K562 (cell line): ENCODE results near the gene FA2H. TPM values are rescaled to one million over a fixed set of nuclear protein-coding genes. Genes with fewer than 3 reads are reported as not detected.
"Not testable (repeated sequence)": the region's sequence is repeated elsewhere in the genome, so short reads cannot be mapped to it uniquely, and the experiment has no call there.

Experiments
- ATAC-seq: fragments of 200-7000 bp; cut with Tn5 transposase; 3 replicates; pipeline ENCODE4 v1.9.1; 2020; ENCODE audit warnings: moderate library complexity
- BruUV-seq: library from RNA; stranded (reverse); fragments of 400-500 nt; replicated peaks from 2 replicates; lab custom pipeline; 2021; lab: Mats Ljungman, UMichigan
- CTCF ChIA-PET: fragments of 300-600 bp; formaldehyde crosslinking; extraction: SDS; loops from one replicate; lab custom pipeline; 2021; ENCODE audit warnings: low intra/inter-chr PET ratio; lab: Yijun Ruan, JAX
- POLR2A ChIA-PET: fragments of 300-600, 350-650 bp; sonication (Branson Sonifier 250); formaldehyde crosslinking; extraction: SDS; loops from one replicate; lab custom pipeline; 2021; ENCODE audit warnings: antibody characterized with exemption, inconsistent platforms; lab: Yijun Ruan, JAX
- DNase-seq, 4 experiments: peaks; one replicate each; pipeline versions ENCODE4 v3.0.0 to v3.0.0-alpha.2; 2011 to 2018; ENCODE audit warnings: low spot score in 3 of 4, mixed read lengths in 3 of 4; ENCODE audit errors: extremely low read depth in 1 of 4
- FAIRE-seq: peaks from 2 replicates; lab custom pipeline; 2011; peaks lifted over from hg19 to GRCh38; lab: Jason Lieb, UNC
- H2AFZ ChIP-seq: 2 replicates; pipeline ENCODE4 v1.6.0; 2011; ENCODE audit warnings: low read depth, low read length, control low read depth, inconsistent platforms
- H3K27ac ChIP-seq: fragments of 200-600 bp; 3 replicates; pipeline ENCODE4 v1.8.0; 2011; ENCODE audit warnings: low read depth, mild to moderate bottlenecking, control low read depth, inconsistent platforms, low read length, moderate library complexity, mixed read lengths; ENCODE audit errors: extremely low read depth
- H3K27me3 ChIP-seq, 2 experiments: fragments of 300-600 bp in 1 of 2; 2 replicates in 1 of 2; 3 replicates in 1 of 2; pipeline versions ENCODE4 v1.6.0 to v1.8.0; 2011; ENCODE audit warnings: inconsistent platforms in 2 of 2, low read length in 2 of 2, mild to moderate bottlenecking in 1 of 2, mixed read lengths in 1 of 2, moderate library complexity in 1 of 2; ENCODE audit not compliant: control insufficient read depth in 2 of 2, insufficient read depth in 2 of 2
- H3K36me3 ChIP-seq: fragments of 300-600 bp; 3 replicates; pipeline ENCODE4 v1.8.0; 2011; ENCODE audit warnings: mild to moderate bottlenecking, low read length, inconsistent platforms; ENCODE audit not compliant: control insufficient read depth, insufficient read depth
- H3K4me1 ChIP-seq, 2 experiments: fragments of 200-600 bp in 1 of 2; replicated peaks in 1 of 2; 2 replicates in 1 of 2; 3 replicates in 1 of 2; pipeline versions ENCODE4 v1.5.1 to v1.8.0; 2011; ENCODE audit warnings: inconsistent platforms in 2 of 2, low read length in 2 of 2, mild to moderate bottlenecking in 1 of 2, mixed read lengths in 1 of 2, moderate library complexity in 1 of 2; ENCODE audit not compliant: control insufficient read depth in 2 of 2, insufficient read depth in 2 of 2
- H3K4me2 ChIP-seq: 2 replicates; pipeline ENCODE4 v1.6.1; 2011; ENCODE audit warnings: low read length, control low read depth, inconsistent platforms, mixed read lengths; ENCODE audit not compliant: insufficient read depth
- H3K4me3 ChIP-seq: fragments of 200-600 bp; sonication (generic), shearing (Covaris generic); 2 replicates; pipeline ENCODE4 v1.5.1; 2016; ENCODE audit warnings: control low read depth, inconsistent platforms
- H3K79me2 ChIP-seq: fragments of 200-600 bp; 3 replicates; pipeline ENCODE4 v1.8.0; 2011; ENCODE audit warnings: low read length, inconsistent platforms; ENCODE audit not compliant: control insufficient read depth, insufficient read depth
- H3K9ac ChIP-seq, 2 experiments: 2 replicates each; pipeline versions ENCODE4 v1.6.0 to v1.6.1; 2011; ENCODE audit warnings: low read depth in 2 of 2, low read length in 2 of 2, control low read depth in 1 of 2, inconsistent platforms in 1 of 2, mild to moderate bottlenecking in 1 of 2, mixed read lengths in 1 of 2; ENCODE audit not compliant: insufficient read depth in 1 of 2
- H3K9me1 ChIP-seq: one replicate; pipeline ENCODE4 v1.6.0; 2011; ENCODE audit warnings: inconsistent platforms, mild to moderate bottlenecking, low read length, moderate library complexity; ENCODE audit not compliant: control insufficient read depth, insufficient read depth
- H3K9me3 ChIP-seq: replicated peaks from 2 replicates; pipeline ENCODE4 v1.5.1; 2011; ENCODE audit warnings: low read depth, low read length, inconsistent platforms; ENCODE audit not compliant: control insufficient read depth, insufficient read depth
- H4K20me1 ChIP-seq: replicated peaks from 2 replicates; pipeline ENCODE4 v1.6.1; 2011; ENCODE audit warnings: low read length, inconsistent platforms, mixed read lengths; ENCODE audit not compliant: control insufficient read depth, insufficient read depth
- CC2D1A ChIP-seq: fragments of 450-650 bp; IDR thresholded peaks from 2 replicates; pipeline ENCODE4 v1.6.1; 2017; ENCODE audit warnings: mild to moderate bottlenecking
- IRF2 ChIP-seq: sonication (generic); formaldehyde crosslinking; IDR thresholded peaks from 2 replicates; pipeline ENCODE4 v1.8.1; 2022; ENCODE audit warnings: mild to moderate bottlenecking, missing genetic modification reagents
- POU5F1 ChIP-seq: fragments of 150-350 bp; IDR thresholded peaks from 2 replicates; pipeline ENCODE4 v1.6.1; 2014; ENCODE audit warnings: borderline replicate concordance, low read length, low read depth, mild to moderate bottlenecking; ENCODE audit not compliant: partially characterized antibody
- RAD21 ChIP-seq, 2 experiments: fragments of 250-450 bp in 1 of 2; fragments of 450-650 bp in 1 of 2; sonication (Bioruptor Pico) in 1 of 2; formaldehyde crosslinking in 1 of 2; IDR thresholded peaks in 1 of 2; conservative IDR thresholded peaks in 1 of 2; 2 replicates each; pipeline versions ENCODE4 v1.4.0 to v1.8.0; 2020 to 2022; ENCODE audit warnings: mild to moderate bottlenecking in 2 of 2, moderate library complexity in 1 of 2
- RFX1 ChIP-seq: fragments of 450-650 bp; IDR thresholded peaks from 2 replicates; pipeline ENCODE4 v1.6.1; 2016; ENCODE audit warnings: mild to moderate bottlenecking, moderate library complexity
- SMARCA5 ChIP-seq: fragments of 450-650 bp; IDR thresholded peaks from 2 replicates; pipeline ENCODE4 v1.6.1; 2016
- TGIF2 ChIP-seq: sonication (generic); formaldehyde crosslinking; IDR thresholded peaks from 2 replicates; pipeline ENCODE4 v1.8.1; 2022; ENCODE audit warnings: mild to moderate bottlenecking, missing genetic modification reagents, moderate library complexity
- U2AF2 ChIP-seq: fragments of 200-400 bp; formaldehyde crosslinking; optimal IDR thresholded peaks from 2 replicates; pipeline ENCODE3; 2017; ENCODE audit warnings: low read depth, mild to moderate bottlenecking, low read length
- USF2 ChIP-seq: sonication (generic); formaldehyde crosslinking; IDR thresholded peaks from 2 replicates; pipeline ENCODE4 v1.5.0; 2020; ENCODE audit warnings: missing genetic modification reagents
- ZNF445 ChIP-seq: fragments of 250-450 bp; sonication (Bioruptor Pico); IDR thresholded peaks from 2 replicates; pipeline ENCODE4 v1.4.0; 2020; ENCODE audit warnings: low read depth, mild to moderate bottlenecking, moderate library complexity
- ZNF561 ChIP-seq: fragments of 450-650 bp; formaldehyde crosslinking; conservative IDR thresholded peaks from 2 replicates; pipeline ENCODE4 v1.4.0; 2020; ENCODE audit warnings: mild to moderate bottlenecking, moderate library complexity
- ZNF830 ChIP-seq: fragments of 250-450 bp; sonication (Bioruptor Pico); IDR thresholded peaks from 2 replicates; pipeline ENCODE4 v1.5.0; 2021; ENCODE audit warnings: mild to moderate bottlenecking
- WGBS: fragments of 100-300 bp; shearing (Covaris generic); methylation state at CpG from one replicate; pipeline ENCODE4 v1.1.6; 2016; ENCODE audit warnings: low coverage, mixed read lengths; ENCODE audit not compliant: insufficient coverage; ENCODE audit errors: missing lambda C conversion rate; 5-methylcytosine and 5-hydroxymethylcytosine counted together
- in situ Hi-C: fragments of 300-500 bp; cut with MboI; formaldehyde crosslinking; loops from 4 replicates; pipeline ENCODE4 v1.15.0; 2018; ENCODE audit warnings: inconsistent platforms, mixed read lengths
- intact Hi-C: fragments of 100-400 bp; cut with micrococcal nuclease; formaldehyde crosslinking; loops from 2 replicates; pipeline ENCODE4 v1.14.2; 2022
- polyA plus RNA-seq, 8 experiments: library from polyadenylated mRNA; depleted of rRNA in 4 of 8; stranded (reverse) in 5 of 8; unstranded in 3 of 8; fragments of >200 nt; fragmentation: Nextera tagmentation in 2 of 8; fragmentation: Illumina TruSeq in 1 of 8; extraction: Ambion mirVana in 2 of 8; extraction: Trizol in 1 of 8; gene quantifications; 2 replicates each; pipeline versions ENCODE4 v1.2.1 to v1.2.3, GENCODE V29; 2011 to 2014; ENCODE audit warnings: inconsistent platforms in 1 of 8, missing spikeins in 1 of 8
- total RNA-seq, 7 experiments: library from RNA; depleted of rRNA in 6 of 7; stranded (reverse); fragments of >200 nt in 6 of 7; fragmentation: Illumina TruSeq in 2 of 7; extraction: Trizol in 2 of 7; gene quantifications; 2 replicates each; pipeline versions ENCODE4 v1.2.1 to v1.2.3, GENCODE V29; 2011 to 2021; ENCODE audit warnings: low replicate concordance in 1 of 7

The FA2H gene
- total and polyA plus RNA-seq, 9 of the 15 experiments (the other 6 are each of a cell fraction or from before 2014, with no cell fraction given): not detected

- CTCF ChIA-PET: interaction anchor here (0.6 kb wide), 1 partner anchor 19 kb away, joined by 4 read pairs; no protein-coding TSS in a partner anchor
- no peaks in the 10 kb centered on the region for H4K20me1 ChIP-seq
- no peak overlapping the region for H2AFZ ChIP-seq
- no peaks in the 10 kb centered on the region for H3K79me2 ChIP-seq
- peaks cover 0 to 6% of the 10 kb centered on the region in 2 experiments; a peak in 2 of 5 replicates for H3K4me1 ChIP-seq
- H3K9me3 ChIP-seq: no peaks in the 10 kb centered on the region
- FAIRE-seq (no peak), ATAC-seq (no peak), DNase-seq (no peak)
- H3K4me2 ChIP-seq: no peak overlapping the region
- no peaks in the 10 kb centered on the region for H3K36me3 ChIP-seq
- H3K4me3 ChIP-seq: no peak overlapping the region
- H3K27me3 ChIP-seq: peaks cover 5 to 26% of the 10 kb centered on the region in 2 experiments; a peak in 3 of 5 replicates
- no peaks in the 10 kb centered on the region for H3K9me1 ChIP-seq
- intact Hi-C loops: no loop called here
- no peak overlapping the region for H3K27ac ChIP-seq
- no peak overlapping the region for H3K9ac ChIP-seq
- in situ Hi-C loops: no loop called here
- no peak for TF ChIP-seq RFX1
- no peak for TF ChIP-seq ZNF561
- no peak for TF ChIP-seq USF2 (CRISPR knock-in tag)
- no peak for TF ChIP-seq TGIF2 (CRISPR knock-in tag)
- TF ChIP-seq POU5F1: no peak
- no peak for TF ChIP-seq ZNF830 (CRISPR knock-in tag)
- no peak for TF ChIP-seq ZNF445 (CRISPR knock-in tag)
- TF ChIP-seq CC2D1A: no peak
- TF ChIP-seq U2AF2: no peak
- no peak for TF ChIP-seq RAD21 (CRISPR knock-in tag; conservative IDR thresholded peaks at IDR 0.05 in 1 of 2, IDR thresholded peaks at IDR 0.05 in 1 of 2)
- TF ChIP-seq SMARCA5: no peak
- TF ChIP-seq IRF2: no peak
- 0% methylated on average over 2 of the region's 2 CpGs for WGBS
- no TSS peak for BruUV-seq
- POLR2A ChIA-PET: no interaction called here
Observed at GRCh38 chr16:74811911-74812310, 37.3 kb upstream of the FA2H start.

GRCh38 chr16:74811216-74811615 is 36.6 kb upstream of the FA2H start:
- ATAC-seq, CTCF ChIA-PET, FAIRE-seq, POLR2A ChIA-PET, in situ Hi-C loops, H3K4me2 ChIP-seq, H3K27ac ChIP-seq, intact Hi-C loops, H4K20me1 ChIP-seq, H3K9me3 ChIP-seq, H3K36me3 ChIP-seq, BruUV-seq, H3K9ac ChIP-seq, H2AFZ ChIP-seq, H3K4me1 ChIP-seq, DNase-seq, H3K4me3 ChIP-seq, H3K9me1 ChIP-seq, H3K79me2 ChIP-seq: not testable (repeated sequence)
- H3K27me3 ChIP-seq: peaks cover 5 to 21% of the 10 kb centered on the region in 2 experiments; a peak in 3 of 5 replicates
- 33% methylated on average over 1 of the region's 1 CpG for WGBS
